Large intestine (tissue), 3 donors: ENCODE results near the gene PIK3CB. TPM values are rescaled to one million over a fixed set of nuclear protein-coding genes. Genes with fewer than 3 reads are reported as not detected.
"Not testable (repeated sequence)": the region's sequence is repeated elsewhere in the genome, so short reads cannot be mapped to it uniquely, and the experiment has no call there.

Experiments
- DNase-seq, 2 donors: peaks; one replicate each; pipeline versions ENCODE4 v3.0.0 to v3.0.0-alpha.2; 2013
- H3K27ac ChIP-seq: one replicate; pipeline ENCODE4 v1.5.1; 2013; ENCODE audit warnings: low read length
- H3K27me3 ChIP-seq: 2 replicates; pipeline ENCODE4 v1.6.1; 2013; ENCODE audit warnings: low read length; ENCODE audit not compliant: control insufficient read depth, insufficient read depth
- H3K36me3 ChIP-seq: 2 replicates; pipeline ENCODE4 v1.6.1; 2013; ENCODE audit warnings: low read length; ENCODE audit not compliant: control insufficient read depth, insufficient read depth
- H3K4me1 ChIP-seq: one replicate; pipeline ENCODE4 v1.6.1; 2013; ENCODE audit warnings: low read length; ENCODE audit not compliant: control insufficient read depth, insufficient read depth
- H3K4me3 ChIP-seq: one replicate; pipeline ENCODE4 v1.5.1; 2013; ENCODE audit warnings: low read length
- H3K9me3 ChIP-seq: one replicate; pipeline ENCODE4 v1.6.1; 2013; ENCODE audit warnings: mild to moderate bottlenecking, low read depth, low read length, moderate library complexity; ENCODE audit not compliant: control insufficient read depth
- WGBS: methylation state at CpG from one replicate; pipeline ENCODE4 v1.1.5; 2013; ENCODE audit warnings: low lambda C conversion rate; ENCODE audit not compliant: insufficient coverage; 5-methylcytosine and 5-hydroxymethylcytosine counted together
- polyA plus RNA-seq: library from polyadenylated mRNA; unstranded; fragments of 120-200 nt; gene quantifications from one replicate; pipeline ENCODE4 v1.2.1, GENCODE V29; 2013

The PIK3CB gene
- polyA plus RNA-seq, 1 donor: 51.1 TPM

- not testable (repeated sequence) for H3K27me3 ChIP-seq, H3K9me3 ChIP-seq, H3K36me3 ChIP-seq, DNase-seq, H3K4me1 ChIP-seq
- peak overlapping the region; percentile 79 for H3K27ac ChIP-seq
- WGBS: 96% methylated on average over 9 of the region's 27 CpGs
- H3K4me3 ChIP-seq: peak overlapping the region; percentile 92
Measured at GRCh38 chr3:138832473-138833057, 2.2 kb downstream of the PIK3CB start.

DNA sequence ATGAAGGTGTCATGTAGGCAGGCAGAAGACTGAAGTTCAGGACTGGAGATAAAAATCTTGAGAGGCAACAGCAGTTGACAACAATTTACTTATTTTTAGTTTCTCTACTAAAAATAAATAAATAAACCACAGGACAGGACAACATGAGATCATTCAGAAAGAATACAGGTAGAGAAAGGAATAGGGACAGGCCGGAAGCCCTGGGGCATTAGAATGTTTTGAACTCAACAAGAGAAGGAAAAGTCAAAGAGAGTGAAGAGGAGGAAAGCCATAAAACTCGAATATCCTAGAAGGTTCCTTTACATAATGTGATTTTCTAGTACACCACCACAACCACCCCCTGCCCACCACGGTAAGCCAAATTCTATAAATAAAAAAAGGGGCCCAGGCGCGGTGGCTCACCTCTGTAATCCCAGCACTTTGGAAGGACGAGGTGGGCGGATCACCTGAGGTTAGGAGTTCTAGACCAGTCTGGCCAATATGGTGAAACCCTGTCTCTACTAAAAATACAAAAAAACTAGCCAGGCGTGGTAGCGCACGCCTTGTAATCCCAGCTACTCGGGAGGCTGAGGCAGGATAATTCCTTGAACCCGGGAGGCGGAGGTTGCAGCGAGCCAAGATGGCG is 4.7 kb downstream of the PIK3CB start:
- whole genome bisulfite sequencing: 100% methylated on average over 2 of the region's 15 CpGs
- DNase-seq: no peak

DNA sequence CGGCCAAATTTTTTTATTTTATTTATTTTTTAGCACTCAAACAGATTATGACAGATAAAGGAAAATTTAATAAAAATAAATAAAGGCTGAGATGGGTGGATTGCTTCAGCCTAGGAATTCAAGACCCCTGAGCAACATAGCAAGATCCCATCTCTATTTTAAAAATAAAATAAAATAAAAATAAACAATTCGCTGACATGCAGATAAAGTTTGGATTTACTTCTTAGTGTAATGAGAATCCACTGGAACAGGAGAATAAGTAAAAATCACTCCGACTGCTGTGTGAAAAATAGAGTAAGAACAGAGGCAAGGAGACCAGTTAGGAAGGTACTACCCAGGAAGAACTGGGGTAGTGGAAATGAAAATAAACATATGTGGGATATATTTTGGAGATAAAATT is 5.6 kb downstream of the PIK3CB start:
- Histone ChIP-seq H3K27me3 (no peaks in the 10 kb centered on the region), H3K27ac (no peak overlapping the region), H3K36me3 (peaks cover 18% of the 10 kb centered on the region), H3K4me1 (peaks cover 6% of the 10 kb centered on the region), H3K4me3 (no peak overlapping the region), H3K9me3 (no peaks in the 10 kb centered on the region)
- WGBS: 87% methylated on average over 2 of the region's 3 CpGs
- no peak for DNase-seq

More for the DNA sequence above, 4.7 kb downstream of the PIK3CB start:
- Histone ChIP-seq H3K27me3 (no peaks in the 10 kb centered on the region), H3K36me3 (peaks cover 14% of the 10 kb centered on the region), H3K27ac (no peak overlapping the region), H3K4me1 (no peaks in the 10 kb centered on the region), H3K9me3 (no peaks in the 10 kb centered on the region), H3K4me3 (no peak overlapping the region)

- no peak for DNase-seq
- Histone ChIP-seq H3K4me3 (no peak overlapping the region), H3K27ac (no peak overlapping the region), H3K27me3 (no peaks in the 10 kb centered on the region), H3K4me1 (peaks cover 9% of the 10 kb centered on the region), H3K9me3 (no peaks in the 10 kb centered on the region), H3K36me3 (peaks cover 16% of the 10 kb centered on the region)
- WGBS: 90% methylated on average over 2 of the region's 7 CpGs
Measured at GRCh38 chr3:138827222-138827621, 7.5 kb downstream of the PIK3CB start.

- Histone ChIP-seq H3K4me3 (no peak overlapping the region), H3K27me3 (no peaks in the 10 kb centered on the region), H3K9me3 (no peaks in the 10 kb centered on the region), H3K27ac (no peak overlapping the region), H3K36me3 (peaks cover 18% of the 10 kb centered on the region), H3K4me1 (peaks cover 9% of the 10 kb centered on the region)
- no peak for DNase-seq
- no CpG with 5 or more reads among the region's 2 CpGs for WGBS
Measured at GRCh38 chr3:138825336-138825735, 9.4 kb downstream of the PIK3CB start.

DNA sequence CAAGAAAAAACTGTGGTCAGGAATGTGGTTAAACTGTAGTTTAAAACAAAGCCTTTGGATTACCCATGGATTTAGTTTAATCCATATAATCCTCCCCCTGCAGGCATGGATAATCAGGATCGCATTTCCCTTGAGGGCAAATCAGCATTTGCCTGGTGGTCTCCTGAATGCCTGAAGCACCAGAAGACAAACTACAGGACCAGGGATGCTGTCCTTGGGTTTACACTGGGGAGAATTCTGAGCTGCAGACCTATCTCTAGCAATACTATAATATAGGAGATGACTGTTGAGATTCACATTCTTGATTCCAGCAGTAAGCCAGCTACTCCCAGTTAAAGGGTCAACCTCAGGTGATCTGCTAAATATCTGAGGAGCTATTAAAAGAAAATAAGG is 10.6 kb downstream of the PIK3CB start:
- Histone ChIP-seq H3K36me3 (peaks cover 18% of the 10 kb centered on the region), H3K9me3 (no peaks in the 10 kb centered on the region), H3K27me3 (no peaks in the 10 kb centered on the region), H3K4me3 (no peak overlapping the region), H3K27ac (peak overlapping the region; percentile 24), H3K4me1 (peaks cover 9% of the 10 kb centered on the region)
- no peak for DNase-seq
- no CpG with 5 or more reads among the region's 1 CpG for WGBS

DNA sequence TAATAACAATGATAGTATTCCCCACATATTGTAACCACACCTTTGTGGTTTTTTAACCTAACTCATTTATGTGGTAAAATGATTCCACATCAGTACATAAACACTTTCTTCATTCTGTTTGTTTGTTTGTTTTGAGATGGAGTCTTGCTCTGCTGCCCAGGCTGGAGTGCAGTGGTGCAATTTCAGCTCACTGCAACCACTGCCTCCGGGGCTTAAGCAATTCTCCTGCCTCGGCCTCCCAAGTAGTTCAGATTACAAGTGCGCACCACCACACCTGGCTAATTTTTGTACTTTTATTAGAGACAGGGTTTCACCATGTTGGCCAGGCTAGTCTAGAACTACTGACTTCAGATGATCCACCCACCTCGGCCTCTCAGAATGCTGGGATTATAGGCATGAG is 14.3 kb downstream of the PIK3CB start:
- not testable (repeated sequence) for H3K4me1 ChIP-seq, DNase-seq, H3K27ac ChIP-seq, H3K9me3 ChIP-seq, H3K4me3 ChIP-seq, H3K27me3 ChIP-seq
- no CpG with 5 or more reads among the region's 4 CpGs for whole genome bisulfite sequencing
- peaks cover 11% of the 10 kb centered on the region for H3K36me3 ChIP-seq

DNA sequence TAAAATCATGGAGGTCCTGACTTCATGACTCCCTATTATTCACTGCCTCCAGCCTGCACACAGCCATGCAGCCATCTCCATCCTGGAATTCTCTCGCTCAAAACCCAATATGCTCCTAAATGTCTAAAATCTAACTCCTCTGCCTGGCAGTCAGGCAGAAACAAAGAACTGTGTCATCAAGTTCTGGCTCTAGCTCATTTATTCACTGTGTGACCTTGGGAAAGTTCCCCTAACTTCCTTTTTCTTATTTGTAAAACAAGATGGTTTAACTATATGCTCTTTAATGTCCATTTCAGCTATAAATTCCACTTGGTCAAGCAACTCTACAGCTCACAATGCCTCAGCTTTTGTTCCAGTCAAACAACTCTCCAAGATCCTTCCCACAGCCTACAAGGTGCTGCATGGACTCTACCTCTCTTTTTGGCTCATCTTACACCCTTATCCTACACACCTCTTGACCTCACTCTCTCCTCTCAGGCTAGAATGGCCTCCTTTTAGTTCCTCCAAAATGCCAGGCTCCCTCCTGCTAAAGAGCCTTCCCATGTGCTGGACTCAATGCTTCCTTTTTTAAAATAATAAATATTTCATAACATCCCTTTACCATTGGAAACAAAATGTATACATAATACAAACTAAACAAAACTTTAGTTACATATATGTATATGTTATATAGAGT is 16.4 kb downstream of the PIK3CB start:
- no peak for DNase-seq
- Histone ChIP-seq H3K4me1 (no peaks in the 10 kb centered on the region), H3K4me3 (no peak overlapping the region), H3K27me3 (no peaks in the 10 kb centered on the region), H3K27ac (no peak overlapping the region), H3K36me3 (peaks cover 3% of the 10 kb centered on the region), H3K9me3 (no peaks in the 10 kb centered on the region)
- WGBS: 100% methylated on average over 1 of the region's 1 CpG

DNA sequence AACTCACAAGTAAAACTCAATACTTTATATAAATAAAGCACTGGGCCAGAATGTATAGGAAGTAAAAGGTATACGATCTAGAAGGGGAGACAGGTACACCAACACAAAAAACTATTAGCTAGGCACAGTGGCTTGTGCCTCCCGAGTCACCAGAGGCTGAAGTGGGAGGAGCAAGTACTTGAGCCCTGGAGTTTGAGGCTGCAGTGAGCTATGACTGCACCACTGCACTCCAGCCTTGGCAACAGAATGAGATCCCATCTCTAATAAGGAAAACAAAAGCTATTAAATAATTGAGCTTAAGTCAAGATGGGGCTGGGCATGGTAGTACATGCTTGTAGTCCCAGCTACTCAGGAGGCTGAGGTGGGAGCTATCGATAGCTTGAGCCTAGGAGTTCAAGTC is 17.0 kb downstream of the PIK3CB start:
- no peak for DNase-seq
- 100% methylated on average over 1 of the region's 3 CpGs for WGBS

DNA sequence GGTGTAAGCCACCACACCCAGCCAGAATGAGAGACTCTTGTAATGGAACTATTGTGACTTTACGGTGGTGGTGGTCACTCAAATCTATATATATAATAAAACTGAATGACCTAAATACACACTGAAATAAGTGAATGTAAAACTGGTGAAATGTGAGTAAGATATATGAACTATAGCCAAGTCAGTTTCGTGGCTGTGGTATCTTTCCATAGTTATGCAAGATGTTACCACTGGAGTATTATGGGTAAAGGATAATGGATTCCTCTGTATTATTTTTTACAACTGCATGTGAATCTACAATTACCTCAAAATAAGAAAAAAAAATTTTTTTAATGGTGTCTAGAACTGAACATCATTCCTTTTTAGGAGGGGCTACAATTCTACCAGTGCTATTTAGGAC is 21.9 kb downstream of the PIK3CB start:
- Histone ChIP-seq H3K27ac (no peak overlapping the region), H3K4me1 (peaks cover 14% of the 10 kb centered on the region), H3K27me3 (no peaks in the 10 kb centered on the region), H3K36me3 (no peaks in the 10 kb centered on the region), H3K9me3 (no peaks in the 10 kb centered on the region), H3K4me3 (no peak overlapping the region)
- no CpG with 5 or more reads among the region's 2 CpGs for WGBS
- DNase-seq: no peak

More for the DNA sequence above, 17.0 kb downstream of the PIK3CB start:
- no peak overlapping the region for H3K4me3 ChIP-seq
- H3K27ac ChIP-seq: no peak overlapping the region
- H3K9me3 ChIP-seq: no peaks in the 10 kb centered on the region
- H3K4me1 ChIP-seq: no peaks in the 10 kb centered on the region
- H3K36me3 ChIP-seq: peaks cover 3% of the 10 kb centered on the region
- no peaks in the 10 kb centered on the region for H3K27me3 ChIP-seq
